Measurements from ENCODE around the gene ZSCAN5A.

GRCh38 chr19:56199687-56200086, 115.0 kb downstream of the ZSCAN5A start:
- no peak for TF ChIP-seq EP300 (IDR thresholded peaks at IDR 0.05; ENCODE audit: low read depth in 2 of 2, low read length in 2 of 2)
- no peak for TF ChIP-seq EP300 (CRISPR knock-in tag; IDR thresholded peaks at IDR 0.05; ENCODE audit: borderline replicate concordance)
- no peak for TF ChIP-seq ZNF3 (CRISPR knock-in tag; IDR thresholded peaks at IDR 0.05)
- no peak for TF ChIP-seq USF2 (IDR thresholded peaks at IDR 0.05; ENCODE audit: low read depth, low read length)
- TF ChIP-seq USF2 (CRISPR knock-in tag; IDR thresholded peaks at IDR 0.05; ENCODE audit: borderline replicate concordance): no peak
- no peak for TF ChIP-seq ZBTB44 (CRISPR knock-in tag; IDR thresholded peaks at IDR 0.05)
- TF ChIP-seq CTCF (CRISPR knock-in tag; IDR thresholded peaks at IDR 0.05): no peak
- no peak for TF ChIP-seq ZNF512 (CRISPR knock-in tag; IDR thresholded peaks at IDR 0.05)
- no peak for TF ChIP-seq RBM39 (IDR thresholded peaks at IDR 0.05; ENCODE audit: low read depth, low read length, poor library complexity, severe bottlenecking)
- no peak for TF ChIP-seq GABPA (IDR thresholded peaks at IDR 0.05; ENCODE audit: low read depth, low read length)
- TF ChIP-seq GABPA (CRISPR knock-in tag; IDR thresholded peaks at IDR 0.05; ENCODE audit: low read depth): no peak

Measured in HepG2 (cell line).